ENCODE data around the gene ZNF638. TPM values are rescaled to one million over a fixed set of nuclear protein-coding genes. Genes with fewer than 3 reads are reported as not detected.
"Not testable (repeated sequence)": the region's sequence is repeated elsewhere in the genome, so short reads cannot be mapped to it uniquely, and the experiment has no call there.

The ZNF638 gene
- total RNA-seq, 1 donor: 83.7 TPM

DNA sequence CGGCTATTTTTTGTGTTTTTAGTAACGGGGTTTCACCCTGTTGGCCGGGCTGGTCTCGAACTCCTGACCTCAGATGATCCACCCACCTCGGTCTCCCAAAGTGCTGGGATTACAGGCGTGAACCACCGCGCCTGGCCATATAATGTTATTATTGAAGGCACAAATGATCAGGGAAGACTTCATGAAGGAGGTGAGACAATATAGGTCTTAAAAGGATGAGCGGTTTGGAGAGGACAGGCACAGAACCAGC lies 326 bp upstream of the ZNF638 start:
- DNase-seq (ENCODE audit: low read depth in 2 of 3, low spot score in 2 of 3): not testable (repeated sequence)

- peak in 1 of 3 donors; percentile 11 for DNase-seq (ENCODE audit: low read depth in 2 of 3, low spot score in 2 of 3)
These were observed 834 bp downstream of the ZNF638 start for GRCh38 chr2:71332435-71332796.

DNA sequence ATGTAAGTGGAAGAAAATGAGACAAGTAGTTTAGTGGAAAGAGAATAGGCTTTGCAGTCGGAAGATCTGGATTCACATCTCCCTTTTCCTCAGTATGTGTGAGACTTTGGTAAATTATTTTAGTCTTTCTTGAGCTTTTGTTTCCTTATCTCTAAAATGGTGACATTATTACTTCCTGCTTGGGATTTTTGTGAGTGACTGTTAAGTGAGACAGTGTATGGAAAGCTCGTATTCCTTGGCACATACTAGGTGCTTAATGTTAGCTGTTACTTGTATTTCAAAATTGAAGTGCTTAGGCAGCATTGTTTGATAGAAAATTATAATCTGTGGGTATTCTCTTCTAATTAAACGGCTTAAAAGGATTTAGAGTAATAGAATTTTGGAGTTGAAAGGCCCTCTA lies 2.0 kb downstream of the ZNF638 start:
- DNase-seq (ENCODE audit: low read depth in 2 of 3, low spot score in 2 of 3): no peak

DNA sequence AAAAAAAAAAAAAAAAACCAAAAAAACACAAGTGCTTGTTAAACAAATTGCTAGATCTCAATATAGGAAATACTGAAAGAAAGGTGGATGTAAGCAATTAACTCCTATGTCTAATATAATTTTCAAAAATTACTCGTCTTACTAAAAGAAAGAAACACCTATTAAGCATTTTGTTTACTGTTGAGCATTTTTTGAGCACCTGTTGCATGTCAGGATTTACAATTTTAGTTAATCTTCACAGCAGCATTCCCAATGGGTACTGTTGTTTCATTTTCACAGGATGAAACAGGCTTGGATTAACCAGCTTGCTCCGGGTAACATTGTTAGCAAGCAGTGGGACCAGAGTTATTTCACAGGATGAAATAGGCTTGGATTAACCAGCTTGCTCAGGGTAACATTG lies 4.8 kb downstream of the ZNF638 start:
- DNase-seq (ENCODE audit: low read depth in 2 of 3, low spot score in 2 of 3): no peak

GRCh38 chr2:71336802-71337201 lies 5.2 kb downstream of the ZNF638 start:
- DNase-seq (ENCODE audit: low read depth in 2 of 3, low spot score in 2 of 3): no peak

GRCh38 chr2:71337776-71338175 lies 6.2 kb downstream of the ZNF638 start:
- no peak for DNase-seq (ENCODE audit: low read depth in 2 of 3, low spot score in 2 of 3)

GRCh38 chr2:71339685-71340084 lies 8.1 kb downstream of the ZNF638 start:
- no peak for DNase-seq (ENCODE audit: low read depth in 2 of 3, low spot score in 2 of 3)

DNA sequence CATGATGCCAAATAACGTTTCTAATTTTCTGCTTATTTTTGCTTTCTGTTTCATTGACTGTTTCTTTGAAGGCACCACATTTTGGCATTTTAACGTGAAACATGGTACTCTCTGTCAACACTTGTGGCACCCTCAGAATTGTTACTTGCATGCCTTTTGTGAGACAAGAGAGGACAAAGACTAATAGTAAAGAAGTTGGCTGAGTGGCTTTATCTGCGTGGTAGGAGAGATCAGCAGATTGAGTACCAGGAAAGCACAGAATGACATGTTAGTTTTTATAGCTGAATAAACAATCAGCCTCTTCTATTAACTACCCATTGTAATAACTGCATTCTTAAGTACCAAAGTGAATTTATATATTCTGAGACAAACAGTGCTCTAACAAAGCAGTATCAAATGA lies 8.6 kb downstream of the ZNF638 start:
- DNase-seq (ENCODE audit: low read depth in 2 of 3, low spot score in 2 of 3): no peak

GRCh38 chr2:71341645-71342044 lies 10.1 kb downstream of the ZNF638 start:
- no peak for DNase-seq (ENCODE audit: low read depth in 2 of 3, low spot score in 2 of 3)

DNA sequence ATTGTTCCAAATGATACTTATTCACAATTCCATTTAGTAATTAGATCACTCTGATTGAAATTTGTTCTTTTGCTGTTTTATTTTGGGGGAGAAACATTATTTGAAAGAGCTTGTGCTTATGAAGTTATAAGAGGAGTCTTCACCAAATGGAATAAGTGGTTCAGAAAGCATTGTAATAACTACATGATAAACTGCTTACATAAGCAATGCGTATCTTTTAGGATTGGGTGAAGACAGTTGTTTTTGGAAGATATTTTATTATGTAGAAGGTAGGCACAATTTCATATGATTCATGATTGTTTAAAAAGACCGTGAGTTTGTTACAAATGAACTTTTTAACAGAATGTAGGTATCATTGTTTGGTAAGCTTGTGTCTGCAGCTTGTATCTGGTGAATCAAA lies 14.5 kb downstream of the ZNF638 start:
- no peak for DNase-seq (ENCODE audit: low read depth in 2 of 3, low spot score in 2 of 3)

DNA sequence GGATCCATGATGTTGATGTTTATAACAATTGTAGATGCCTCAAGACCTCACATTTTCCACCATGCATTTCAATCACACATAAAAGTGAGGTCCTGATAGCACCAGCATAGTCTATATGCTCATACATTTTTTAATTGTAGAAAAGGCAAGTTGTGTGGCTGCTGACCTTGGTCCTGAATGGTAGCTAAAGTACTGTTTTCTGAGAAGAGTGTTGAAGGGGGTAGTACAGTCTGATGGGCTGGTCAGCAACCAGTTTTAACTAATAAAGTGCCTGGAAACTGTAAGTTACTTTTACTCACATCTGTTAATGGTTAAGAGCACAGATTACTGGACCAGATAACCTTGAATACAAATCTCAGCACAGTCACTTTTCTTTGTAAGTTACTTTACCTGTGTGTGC lies 15.9 kb downstream of the ZNF638 start:
- peak in 2 of 3 donors; percentile 11 to 43 for DNase-seq (ENCODE audit: low read depth in 2 of 3, low spot score in 2 of 3)

- DNase-seq (ENCODE audit: low read depth in 2 of 3, low spot score in 2 of 3): peak in 2 of 3 donors; percentile 14 to 46
These were observed 16.7 kb downstream of the ZNF638 start for GRCh38 chr2:71348302-71348701.

GRCh38 chr2:71353248-71353647 lies 21.7 kb downstream of the ZNF638 start:
- no peak for DNase-seq (ENCODE audit: low read depth in 2 of 3, low spot score in 2 of 3)

- DNase-seq (ENCODE audit: low read depth in 2 of 3, low spot score in 2 of 3): no peak
These were observed 27.5 kb downstream of the ZNF638 start for GRCh38 chr2:71358931-71359671.

DNA sequence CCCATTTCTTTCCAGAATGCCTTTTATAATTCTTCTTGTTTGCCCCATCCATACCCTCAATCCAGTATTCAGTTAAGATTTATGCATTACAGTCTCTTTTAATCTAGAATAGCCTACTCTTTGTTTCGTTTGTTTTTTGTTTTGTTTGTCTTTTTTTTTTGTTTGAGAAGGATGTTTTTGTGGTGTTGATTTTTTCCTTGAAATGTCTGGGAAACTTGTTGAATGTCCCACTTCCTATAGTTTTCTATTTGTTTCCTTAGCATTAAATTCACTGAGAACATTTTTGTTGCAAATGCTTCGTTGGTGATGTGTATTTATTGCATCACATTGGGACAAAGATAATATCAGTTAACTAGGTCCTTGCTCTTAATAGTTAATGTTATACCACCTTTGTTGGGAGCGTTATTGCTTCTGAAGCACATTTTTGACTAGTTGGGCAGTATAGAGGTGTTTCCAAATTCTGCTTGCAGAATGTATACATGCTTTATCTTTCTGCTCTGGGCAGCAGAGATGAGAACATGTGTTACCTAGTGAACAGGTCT lies 28.9 kb downstream of the ZNF638 start:
- no peak for DNase-seq (ENCODE audit: low read depth in 2 of 3, low spot score in 2 of 3)

DNA sequence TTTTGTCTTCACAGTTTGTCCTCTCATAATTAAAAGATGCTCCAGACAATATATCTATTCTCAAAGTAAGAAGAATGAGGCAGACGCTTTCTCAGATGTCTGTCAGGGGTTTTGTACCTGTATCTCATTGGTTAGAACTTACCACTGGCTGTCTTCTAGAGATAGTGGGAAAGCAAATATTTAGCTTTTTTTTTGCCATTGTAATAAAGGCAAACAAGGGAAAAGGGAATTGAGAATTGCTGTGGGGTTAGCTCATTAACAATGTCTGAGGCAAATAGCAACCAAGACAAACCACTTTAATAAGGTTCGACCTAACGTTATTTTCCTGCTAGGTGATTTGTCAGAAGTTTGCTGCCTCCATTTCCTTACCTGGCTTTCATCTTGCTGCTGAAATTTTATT lies 30.0 kb downstream of the ZNF638 start:
- DNase-seq (ENCODE audit: low read depth in 2 of 3, low spot score in 2 of 3): no peak

- DNase-seq (ENCODE audit: low read depth in 2 of 3, low spot score in 2 of 3): no peak
These were observed 30.9 kb downstream of the ZNF638 start for GRCh38 chr2:71362447-71362846.

GRCh38 chr2:71370015-71370414 lies 38.4 kb downstream of the ZNF638 start:
- DNase-seq (ENCODE audit: low read depth in 2 of 3, low spot score in 2 of 3): no peak

GRCh38 chr2:71372042-71372441 lies 40.5 kb downstream of the ZNF638 start:
- no peak for DNase-seq (ENCODE audit: low read depth in 2 of 3, low spot score in 2 of 3)

GRCh38 chr2:71379086-71379485 lies 47.5 kb downstream of the ZNF638 start:
- DNase-seq (ENCODE audit: low read depth in 2 of 3, low spot score in 2 of 3): no peak

GRCh38 chr2:71380665-71381064 lies 49.1 kb downstream of the ZNF638 start:
- no peak for DNase-seq (ENCODE audit: low read depth in 2 of 3, low spot score in 2 of 3)

DNA sequence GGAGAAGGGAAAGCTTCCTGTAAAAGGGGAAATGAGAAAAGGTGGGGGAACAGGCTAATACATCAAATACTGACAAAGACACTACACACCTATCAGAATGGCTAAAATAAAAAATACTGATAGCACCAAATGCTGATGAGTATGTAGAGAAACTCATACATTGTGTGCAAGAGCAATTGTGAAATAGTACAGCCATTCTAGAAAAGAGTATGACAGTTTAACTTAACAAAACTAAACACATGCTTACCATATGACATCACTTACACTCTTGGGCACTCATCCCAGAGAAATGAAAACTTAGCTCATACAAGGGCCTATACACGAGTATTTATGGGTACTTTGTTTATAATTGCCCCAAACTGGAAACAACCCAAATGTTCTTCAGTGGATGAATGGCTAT lies 53.4 kb downstream of the ZNF638 start:
- DNase-seq (ENCODE audit: low read depth in 2 of 3, low spot score in 2 of 3): no peak

GRCh38 chr2:71388214-71388613 lies 56.6 kb downstream of the ZNF638 start:
- DNase-seq (ENCODE audit: low read depth in 2 of 3, low spot score in 2 of 3): no peak
